GM10248 (cell line): ENCODE data around the gene NTN3.

Experiments used
- CTCF ChIA-PET: fragments of 300-600 bp; sonication (Branson Sonifier 250); formaldehyde crosslinking; extraction: SDS; loops from one replicate; lab custom pipeline; 2021; ENCODE audit warnings: antibody characterized with exemption; lab: Yijun Ruan, JAX
- POLR2A ChIA-PET: fragments of 350-650 bp; sonication (Branson Sonifier 250); formaldehyde crosslinking; extraction: SDS; loops from one replicate; lab custom pipeline; 2020; ENCODE audit warnings: antibody characterized with exemption; lab: Yijun Ruan, JAX
- DNase-seq: peaks from one replicate; pipeline ENCODE4 v3.0.0; 2012; ENCODE audit errors: extremely low spot score
- TF ChIP-seq, protein P1 (sequence below): IDR thresholded peaks from 2 replicates; pipeline ENCODE4 v1.5.1; 2012; ENCODE audit warnings: mild to moderate bottlenecking, low read depth; ENCODE audit errors: extremely low read depth, missing control alignments, control extremely low read depth

Gene NTN3

DNA sequence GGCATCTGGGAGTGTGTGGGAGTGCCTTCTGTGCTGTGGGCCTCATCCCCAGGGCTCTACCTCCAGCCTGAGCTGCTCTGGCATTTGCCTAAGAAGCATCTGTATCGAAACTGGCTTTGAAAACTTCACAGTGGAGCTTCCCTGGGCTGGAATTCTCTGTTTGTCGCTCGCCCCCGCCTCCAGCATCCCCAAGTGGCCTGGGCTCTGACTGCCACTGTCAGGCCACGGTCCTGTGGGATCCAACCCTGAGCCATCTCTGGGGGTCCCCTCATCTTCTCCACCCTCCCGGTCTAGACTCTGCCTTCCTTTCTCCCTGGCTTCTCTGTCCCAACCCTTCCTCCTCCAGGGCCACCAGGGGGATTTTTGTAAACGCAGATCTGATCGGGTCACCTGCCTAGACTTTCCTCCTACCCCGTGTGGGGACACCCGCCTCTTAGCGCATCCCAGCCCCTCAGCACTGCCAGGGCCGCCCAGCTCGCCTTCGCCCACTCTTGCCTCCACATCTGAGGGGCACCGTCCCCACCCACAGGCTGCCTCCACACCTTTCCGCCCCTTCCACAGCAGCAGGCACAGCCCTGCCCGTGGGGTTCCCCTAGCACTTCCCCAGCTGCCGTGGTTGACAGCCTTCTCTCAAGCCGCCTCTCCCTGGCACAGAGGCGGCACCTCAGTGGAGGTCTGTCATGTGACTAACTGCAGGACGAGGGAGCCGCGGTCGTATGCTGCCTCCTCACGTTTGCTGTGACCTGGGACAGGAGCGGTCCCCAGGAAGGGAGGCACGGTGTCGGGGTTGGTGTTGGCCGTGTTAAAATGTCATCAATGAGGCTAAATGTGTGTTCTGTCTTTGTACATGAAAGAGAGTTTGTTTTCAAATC is 15.8 kb downstream of the NTN3 start:
- TF ChIP-seq, protein P1, sequence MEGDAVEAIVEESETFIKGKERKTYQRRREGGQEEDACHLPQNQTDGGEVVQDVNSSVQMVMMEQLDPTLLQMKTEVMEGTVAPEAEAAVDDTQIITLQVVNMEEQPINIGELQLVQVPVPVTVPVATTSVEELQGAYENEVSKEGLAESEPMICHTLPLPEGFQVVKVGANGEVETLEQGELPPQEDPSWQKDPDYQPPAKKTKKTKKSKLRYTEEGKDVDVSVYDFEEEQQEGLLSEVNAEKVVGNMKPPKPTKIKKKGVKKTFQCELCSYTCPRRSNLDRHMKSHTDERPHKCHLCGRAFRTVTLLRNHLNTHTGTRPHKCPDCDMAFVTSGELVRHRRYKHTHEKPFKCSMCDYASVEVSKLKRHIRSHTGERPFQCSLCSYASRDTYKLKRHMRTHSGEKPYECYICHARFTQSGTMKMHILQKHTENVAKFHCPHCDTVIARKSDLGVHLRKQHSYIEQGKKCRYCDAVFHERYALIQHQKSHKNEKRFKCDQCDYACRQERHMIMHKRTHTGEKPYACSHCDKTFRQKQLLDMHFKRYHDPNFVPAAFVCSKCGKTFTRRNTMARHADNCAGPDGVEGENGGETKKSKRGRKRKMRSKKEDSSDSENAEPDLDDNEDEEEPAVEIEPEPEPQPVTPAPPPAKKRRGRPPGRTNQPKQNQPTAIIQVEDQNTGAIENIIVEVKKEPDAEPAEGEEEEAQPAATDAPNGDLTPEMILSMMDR, result peak; percentile 64
- peak; percentile 85 for DNase-seq
- CTCF ChIA-PET, result interaction anchor here (1.0 to 8.1 kb wide), 12 partner anchors 10 to 483 kb away, joined by 3 to 36 read pairs (median 4); partner anchors contain the start of gene ABCA3
- POLR2A ChIA-PET, result no interaction called here

DNA sequence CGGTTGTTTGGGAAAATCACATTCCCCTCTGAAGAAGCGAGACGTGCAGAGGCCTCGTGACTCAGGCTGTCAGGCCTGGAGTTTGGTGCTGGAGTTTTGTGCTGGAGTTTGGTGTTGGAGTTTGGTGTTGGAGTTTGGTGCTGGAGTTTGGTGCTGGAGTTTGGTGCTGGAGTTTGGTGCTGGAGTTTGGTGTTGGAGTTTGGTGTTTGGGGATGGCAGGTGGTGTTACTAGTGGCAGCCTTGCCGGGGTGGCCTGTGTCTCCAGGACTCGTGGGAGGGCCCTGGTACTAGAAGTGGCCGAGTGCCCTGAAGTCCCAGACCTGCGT is 16.4 kb downstream of the NTN3 start:
- TF ChIP-seq, protein P1, result no peak
- POLR2A ChIA-PET, result no interaction called here
- CTCF ChIA-PET, result interaction anchor here (0.7 to 8.1 kb wide), 2 partner anchors 14 to 59 kb away, joined by 3 to 36 read pairs; no protein-coding TSS in a partner anchor
- no peak for DNase-seq

DNA sequence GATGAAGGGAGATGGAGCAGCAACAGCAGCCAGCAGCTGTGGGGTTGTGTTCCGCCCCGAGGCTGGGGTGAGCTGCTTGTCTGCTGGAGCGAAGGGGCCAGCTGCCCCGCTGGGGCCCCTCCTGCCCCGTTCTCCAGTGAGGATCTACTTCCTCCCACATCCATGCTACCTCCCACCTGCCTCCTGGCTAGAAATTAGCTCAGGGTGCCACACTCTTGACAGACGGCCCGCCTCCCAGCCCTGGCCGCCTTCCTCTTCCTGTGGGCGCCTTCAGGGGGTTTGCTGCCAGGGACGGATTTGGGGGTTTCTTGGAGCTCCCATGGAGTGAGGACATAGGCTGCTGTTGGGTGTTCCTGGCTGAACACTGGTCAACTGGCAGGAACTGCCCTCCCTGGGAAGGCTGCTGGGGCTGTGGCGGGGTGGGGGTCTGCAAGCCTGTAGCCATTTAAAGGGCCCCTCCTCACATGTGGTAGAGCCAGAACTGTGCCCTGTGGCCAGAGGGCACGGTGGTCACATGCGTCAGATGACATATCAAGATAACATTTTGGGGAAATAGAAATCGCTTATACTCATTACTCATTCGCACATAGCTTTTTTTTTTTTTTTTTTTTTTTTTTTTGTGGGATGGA is 16.9 kb downstream of the NTN3 start:
- POLR2A ChIA-PET, result interaction anchor here (0.6 kb wide), 1 partner anchor 249 kb away, joined by 4 read pairs; no protein-coding TSS in a partner anchor
- CTCF ChIA-PET, result interaction anchor here (0.7 to 8.1 kb wide), 5 partner anchors 13 to 293 kb away, joined by 3 to 36 read pairs (median 3); partner anchors contain the start of gene TBC1D24
- TF ChIP-seq, protein P1, result no peak
- DNase-seq, result no peak

DNA sequence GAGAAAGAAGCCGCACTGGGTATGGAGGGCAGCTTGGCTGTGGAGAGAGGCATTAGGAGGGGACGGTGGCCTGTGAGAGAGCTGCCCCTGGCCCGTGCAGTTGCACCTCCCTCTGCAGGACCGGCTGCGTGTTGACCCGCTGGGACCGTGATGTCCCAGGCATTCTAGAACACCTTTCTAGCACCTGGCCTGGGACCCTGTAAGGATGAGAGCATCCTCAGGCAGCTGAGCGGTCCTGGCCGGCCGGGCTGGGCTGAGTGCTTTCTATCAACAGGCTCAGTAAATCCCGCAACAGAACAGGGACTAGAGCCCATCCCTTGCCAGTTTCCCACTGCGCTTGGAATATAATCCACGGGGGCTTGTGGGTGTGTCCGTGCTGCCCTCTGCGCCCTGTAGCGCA is 18.5 kb downstream of the NTN3 start:
- TF ChIP-seq, protein P1, result no peak
- ChIA-PET CTCF (interaction anchor here (8.1 kb wide), 1 partner anchor 12 kb away, joined by 36 read pairs; no protein-coding TSS in a partner anchor), POLR2A (no interaction called here)
- no peak for DNase-seq

DNA sequence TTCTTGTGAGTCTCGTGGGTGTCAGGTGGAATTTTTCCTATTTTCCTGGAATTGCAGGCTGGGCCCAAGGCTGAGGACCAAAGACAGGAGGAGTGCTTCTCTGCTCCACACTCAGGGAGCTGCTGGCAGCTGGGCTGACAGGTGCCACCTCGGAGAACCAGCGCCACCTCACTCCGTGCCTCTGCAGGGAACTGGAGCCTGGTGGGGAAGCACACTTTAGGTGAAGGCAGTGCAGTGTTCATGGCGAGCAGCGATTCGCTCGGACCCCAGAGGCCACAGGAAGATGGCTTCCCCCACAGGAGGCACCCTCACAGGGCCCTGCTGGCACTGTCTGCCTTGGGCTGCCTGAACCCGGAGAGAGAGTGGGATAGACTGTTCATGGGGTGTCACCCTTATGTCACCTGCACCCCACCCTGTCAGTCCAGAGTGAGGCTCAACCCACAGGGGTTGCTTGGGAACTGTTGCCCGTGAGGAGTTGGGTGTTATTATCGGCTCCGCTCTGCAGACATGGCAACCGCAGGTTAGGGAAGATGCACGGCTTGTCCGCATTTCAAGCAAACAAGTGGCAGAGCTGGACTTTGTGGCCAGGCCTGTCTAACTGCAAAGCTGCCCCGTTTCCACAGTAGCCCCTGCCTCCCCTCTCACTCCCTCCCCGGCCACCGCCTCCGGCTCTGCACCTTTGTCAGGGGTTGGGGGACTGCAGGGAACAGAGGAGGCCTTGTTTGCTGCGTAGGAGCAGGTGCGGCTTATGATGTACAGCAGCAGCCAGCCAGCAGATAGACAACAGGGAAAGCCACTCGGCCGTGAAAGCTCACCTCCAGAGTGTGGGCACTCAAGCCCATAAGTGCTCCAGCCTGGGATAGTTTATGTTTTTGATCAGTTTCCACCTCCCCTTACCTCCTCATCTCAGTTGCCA is 19.4 kb downstream of the NTN3 start:
- TF ChIP-seq, protein P1, result no peak
- no peak for DNase-seq
- POLR2A ChIA-PET, result no interaction called here
- CTCF ChIA-PET, result interaction anchor here (8.1 kb wide), 1 partner anchor 11 kb away, joined by 36 read pairs; no protein-coding TSS in a partner anchor
